ENCODE results near the gene MT1M.

GRCh38 chr16:56610017-56610608, 22.3 kb upstream of the MT1M start:
- TF ChIP-seq CTCF (conservative IDR thresholded peaks at IDR 0.05; ENCODE audit: low read length) (no peak), EZH2phosphoT487 (IDR thresholded peaks at IDR 0.05; ENCODE audit: borderline replicate concordance) (no peak)

Measured in Loucy (cell line).